GM21825 (cell line): ENCODE measurements around the gene BATF3.
"Not testable (repeated sequence)": the region's sequence is repeated elsewhere in the genome, so short reads cannot be mapped to it uniquely, and the experiment has no call there.

Experiments used
- ATAC-seq: cut with Tn5 transposase; IDR thresholded peaks from one replicate; pipeline ENCODE4 v1.9.1; 2021; ENCODE audit warnings: mild to moderate bottlenecking, moderate library complexity; ENCODE audit not compliant: unreplicated experiment

The BATF3 gene

DNA sequence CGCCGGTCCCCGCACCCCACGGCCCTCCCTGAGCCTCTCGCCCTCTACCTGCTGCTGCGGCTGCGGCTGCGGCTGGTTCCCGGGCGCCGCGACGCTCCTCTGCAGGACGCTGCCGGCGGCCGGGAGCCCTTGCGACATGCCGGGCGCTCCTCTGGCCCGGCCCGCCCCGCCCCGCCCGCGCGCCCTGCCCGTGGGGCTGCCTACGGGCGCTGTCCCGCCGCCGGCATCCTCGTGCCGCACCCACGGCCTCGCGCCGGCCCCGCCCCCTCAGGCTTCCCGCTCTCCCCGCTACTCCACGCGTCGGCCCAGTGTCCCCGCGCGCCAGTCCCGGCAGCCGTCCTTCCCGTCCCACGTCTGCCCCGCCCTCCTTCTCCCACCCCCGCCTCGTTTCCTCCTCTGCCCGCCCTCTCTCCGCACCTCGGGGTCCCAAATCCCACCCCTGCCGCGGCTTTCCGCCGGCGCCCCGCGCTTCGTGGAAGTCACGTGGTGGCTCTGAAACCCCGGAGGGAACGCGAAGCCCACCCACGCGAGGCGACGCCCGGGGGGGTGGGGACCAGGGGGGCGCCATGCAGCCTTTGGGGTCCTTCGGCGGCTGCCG lies at the start of gene BATF3:
TSS of gene BATF3 (minus strand) at position 216 of the 598 bp plus-strand sequence. CDS start at position 138, 78 bp downstream.
- peak; percentile 26 for ATAC-seq

- no peak for ATAC-seq
These were observed 46.9 kb upstream of the BATF3 start for GRCh38 chr1:212746546-212746945.

DNA sequence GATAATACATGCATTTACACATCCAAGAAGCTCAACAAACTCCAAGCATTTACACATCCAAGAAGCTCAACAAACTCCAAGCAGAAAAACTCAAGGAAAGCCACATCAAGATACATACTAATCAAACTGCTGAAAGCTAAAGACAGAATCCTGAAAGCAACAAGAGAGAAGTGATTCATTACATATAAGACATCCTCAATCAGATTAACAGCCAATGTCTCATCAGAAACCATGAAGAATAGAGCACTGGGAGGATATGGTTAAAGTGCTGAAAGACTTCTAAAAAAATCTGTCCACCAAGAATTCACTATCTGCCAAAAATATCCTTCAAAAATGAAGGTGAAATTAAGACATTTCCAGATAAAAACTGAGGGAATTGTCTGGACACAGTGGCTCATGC lies 45.7 kb upstream of the BATF3 start:
- ATAC-seq, result no peak

GRCh38 chr1:212743901-212744475 lies 44.3 kb upstream of the BATF3 start:
- no peak for ATAC-seq

- ATAC-seq, result no peak
These were observed 38.7 kb upstream of the BATF3 start for GRCh38 chr1:212738330-212738729.

DNA sequence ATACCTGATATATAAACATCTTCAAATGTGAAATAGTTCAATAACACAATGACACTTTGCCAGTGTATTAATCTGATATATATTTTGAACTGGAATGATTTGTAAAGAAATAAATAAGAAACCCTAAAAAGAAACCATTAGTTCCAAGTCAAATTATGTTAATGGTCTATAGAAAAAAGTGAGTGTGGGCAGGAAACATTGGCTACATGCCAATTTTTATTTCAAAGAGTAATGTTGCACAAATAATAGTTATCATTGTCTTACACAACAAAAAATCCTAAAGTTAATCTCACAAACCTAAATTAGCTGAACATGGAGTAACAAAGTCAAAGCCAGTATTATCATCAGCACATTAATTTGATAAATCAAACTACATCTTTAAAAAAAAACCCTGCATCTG lies 37.9 kb upstream of the BATF3 start:
- ATAC-seq, result no peak

DNA sequence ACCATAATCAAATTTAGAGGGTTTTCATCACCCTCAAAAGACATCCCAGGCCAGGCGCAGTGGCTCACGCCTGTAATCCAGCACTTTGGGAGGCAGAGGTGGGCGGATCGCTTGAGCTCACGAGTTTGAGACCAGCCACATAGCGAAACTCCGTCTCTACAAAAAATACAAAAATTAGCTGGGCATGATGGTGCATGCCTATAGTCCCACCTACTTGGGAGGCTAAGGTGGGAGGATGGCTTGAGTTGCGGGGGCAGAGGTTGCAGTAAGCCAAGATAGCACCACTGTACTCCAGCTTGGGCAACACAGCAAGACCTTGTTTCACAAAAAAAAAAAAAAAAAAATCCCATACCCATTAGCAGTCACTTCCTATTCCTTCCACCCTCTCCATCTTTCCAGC lies 33.5 kb upstream of the BATF3 start:
- no peak for ATAC-seq

DNA sequence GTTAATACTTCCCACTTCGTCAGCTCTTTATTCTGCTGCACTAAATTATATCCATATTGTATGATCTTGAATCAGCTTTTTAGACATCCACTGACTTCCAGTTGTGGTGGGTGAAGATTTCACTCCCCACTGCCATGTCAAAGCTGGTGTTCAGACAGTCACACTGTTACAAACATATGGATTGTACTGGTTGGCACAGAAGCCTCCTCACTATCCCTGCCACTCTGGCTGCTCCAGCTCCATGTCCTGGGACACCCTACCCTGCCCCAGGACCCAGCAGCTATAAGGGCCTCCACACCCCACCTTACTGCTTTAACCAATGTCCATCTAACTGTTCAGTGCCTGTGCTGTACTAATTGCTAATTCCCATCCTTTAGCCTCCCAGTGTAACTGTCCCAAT lies 32.0 kb upstream of the BATF3 start:
- no peak for ATAC-seq

- no peak for ATAC-seq
These were observed 29.0 kb upstream of the BATF3 start for GRCh38 chr1:212728606-212729005.

DNA sequence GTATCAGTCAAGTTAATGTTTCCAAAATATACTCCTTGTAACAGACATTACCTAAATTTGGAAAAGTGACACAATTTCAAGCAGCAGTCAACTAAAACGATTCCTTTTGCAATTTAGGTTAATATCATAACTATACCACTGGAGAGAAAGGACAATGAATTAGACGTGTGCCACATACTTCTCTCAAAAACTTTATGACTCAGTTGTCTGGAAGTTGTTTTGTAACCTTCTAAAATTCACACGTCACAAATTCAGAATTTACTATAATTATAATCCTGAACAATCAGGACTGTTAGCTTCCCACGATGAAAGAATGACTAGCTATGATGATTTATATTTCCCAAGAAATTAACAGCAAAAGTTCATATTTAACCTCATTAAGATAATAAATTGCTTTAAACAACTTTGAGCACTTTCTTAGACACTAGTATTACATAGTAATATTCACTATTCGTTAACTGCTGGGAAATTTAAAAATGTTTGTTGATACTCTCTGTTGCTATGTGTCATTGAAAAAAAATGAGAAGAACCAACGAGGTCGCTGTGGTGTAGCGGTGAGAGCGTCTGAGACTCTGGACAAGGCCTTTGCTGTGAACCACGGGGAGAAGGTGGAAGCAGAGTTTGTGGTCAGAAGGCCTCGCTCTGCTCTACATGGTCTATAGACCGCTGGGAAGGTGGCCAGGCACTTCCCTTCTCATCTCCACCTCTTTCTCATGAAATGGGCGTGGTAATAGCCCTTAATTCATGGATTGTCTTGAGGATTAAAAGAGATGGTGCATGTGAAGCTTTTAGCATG lies 27.9 kb upstream of the BATF3 start:
- no peak for ATAC-seq

DNA sequence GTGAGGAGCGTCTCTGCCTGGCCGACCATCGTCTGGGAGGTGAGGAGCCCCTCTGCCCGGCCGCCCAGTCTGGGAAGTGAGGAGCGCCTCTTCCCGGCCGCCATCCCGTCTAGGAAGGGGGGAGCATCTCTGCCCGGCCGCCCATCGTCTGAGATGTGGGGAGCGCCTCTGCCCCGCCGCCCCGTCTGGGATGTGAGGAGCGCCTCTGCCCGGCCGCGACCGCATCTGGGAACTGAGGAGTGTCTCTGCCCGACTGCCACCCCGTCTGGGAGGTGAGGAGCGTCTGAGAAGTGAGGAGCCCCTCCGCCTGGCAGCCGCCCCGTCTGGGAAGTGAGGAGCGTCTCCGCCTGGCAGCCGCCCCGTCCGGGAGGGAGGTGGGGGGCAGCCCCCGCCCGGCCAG lies 25.0 kb upstream of the BATF3 start:
- ATAC-seq, result not testable (repeated sequence)

- ATAC-seq, result no peak
These were observed 22.8 kb upstream of the BATF3 start for GRCh38 chr1:212722270-212722957.

- no peak for ATAC-seq
These were observed 22.0 kb upstream of the BATF3 start for GRCh38 chr1:212721388-212722247.

- no peak for ATAC-seq
These were observed 20.0 kb upstream of the BATF3 start for GRCh38 chr1:212719633-212720032.

- ATAC-seq, result no peak
These were observed 18.9 kb upstream of the BATF3 start for GRCh38 chr1:212718499-212718898.

- no peak for ATAC-seq
These were observed 16.5 kb upstream of the BATF3 start for GRCh38 chr1:212716161-212716560.

GRCh38 chr1:212713465-212714136 lies 14.0 kb upstream of the BATF3 start:
- no peak for ATAC-seq

- no peak for ATAC-seq
These were observed 13.0 kb upstream of the BATF3 start for GRCh38 chr1:212712451-212713303.

- not testable (repeated sequence) for ATAC-seq
These were observed 12.3 kb upstream of the BATF3 start for GRCh38 chr1:212711974-212712373.
